Ovary (tissue), 3 donors: ENCODE measurements around the gene ADGRL1.

Experiments
- EP300 ChIP-seq: sonication (generic); formaldehyde crosslinking; IDR thresholded peaks from one replicate; pipeline ENCODE4 v1.6.1; 2017; ENCODE audit warnings: antibody characterized with exemption
- POLR2A ChIP-seq: fragments of 450-650 bp; IDR thresholded peaks from one replicate; pipeline ENCODE4 v1.6.1; 2017; ENCODE audit warnings: antibody characterized with exemption, mild to moderate bottlenecking, moderate library complexity
- TF ChIP-seq, protein P1 (sequence below), 3 donors: fragments of 450-650 bp in 2 of 3; fragments of 200-600 bp in 1 of 3; IDR thresholded peaks; one replicate each; pipeline versions ENCODE4 v1.5.1 to v1.8.0; 2016 to 2022; ENCODE audit warnings: antibody characterized with exemption in 3 of 3, mild to moderate bottlenecking in 1 of 3
- donor health status: DM: no; HTN: no; CAD: no.

DNA sequence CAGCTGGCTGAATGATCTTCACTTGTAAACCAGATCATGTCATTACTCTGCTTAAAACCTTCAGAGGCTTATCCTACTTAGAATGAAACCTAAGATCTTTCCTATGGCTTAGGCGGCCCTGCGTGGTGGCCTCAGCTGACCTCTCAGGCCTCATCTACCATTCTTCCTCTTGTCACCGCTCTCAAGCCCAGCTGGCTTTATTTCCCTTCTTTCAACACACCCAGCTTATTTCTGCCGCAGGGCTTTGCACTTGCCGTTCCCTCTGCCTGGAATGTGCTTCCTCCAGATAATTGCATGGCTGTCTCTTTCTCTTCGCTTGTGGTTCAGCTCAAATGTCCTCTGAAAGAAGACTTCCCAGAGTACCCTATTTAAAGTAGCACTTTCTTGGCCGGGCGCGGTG is 66.0 kb downstream of the ADGRL1 start:
- TF ChIP-seq POLR2A: no peak
- TF ChIP-seq, protein P1, sequence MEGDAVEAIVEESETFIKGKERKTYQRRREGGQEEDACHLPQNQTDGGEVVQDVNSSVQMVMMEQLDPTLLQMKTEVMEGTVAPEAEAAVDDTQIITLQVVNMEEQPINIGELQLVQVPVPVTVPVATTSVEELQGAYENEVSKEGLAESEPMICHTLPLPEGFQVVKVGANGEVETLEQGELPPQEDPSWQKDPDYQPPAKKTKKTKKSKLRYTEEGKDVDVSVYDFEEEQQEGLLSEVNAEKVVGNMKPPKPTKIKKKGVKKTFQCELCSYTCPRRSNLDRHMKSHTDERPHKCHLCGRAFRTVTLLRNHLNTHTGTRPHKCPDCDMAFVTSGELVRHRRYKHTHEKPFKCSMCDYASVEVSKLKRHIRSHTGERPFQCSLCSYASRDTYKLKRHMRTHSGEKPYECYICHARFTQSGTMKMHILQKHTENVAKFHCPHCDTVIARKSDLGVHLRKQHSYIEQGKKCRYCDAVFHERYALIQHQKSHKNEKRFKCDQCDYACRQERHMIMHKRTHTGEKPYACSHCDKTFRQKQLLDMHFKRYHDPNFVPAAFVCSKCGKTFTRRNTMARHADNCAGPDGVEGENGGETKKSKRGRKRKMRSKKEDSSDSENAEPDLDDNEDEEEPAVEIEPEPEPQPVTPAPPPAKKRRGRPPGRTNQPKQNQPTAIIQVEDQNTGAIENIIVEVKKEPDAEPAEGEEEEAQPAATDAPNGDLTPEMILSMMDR (IDR thresholded peaks at IDR 0.05): no peak
- TF ChIP-seq EP300: no peak
